PFSK-1 (cell line): ENCODE measurements around the gene PJA2.

Source experiments
- POLR2AphosphoS5 ChIP-seq: IDR thresholded peaks from 2 replicates; pipeline ENCODE4 v1.6.1; 2012; ENCODE audit warnings: low read depth, mild to moderate bottlenecking, control low read depth, low read length, moderate library complexity
- TAF1 ChIP-seq: IDR thresholded peaks from 2 replicates; pipeline ENCODE4 v1.6.1; 2012; ENCODE audit warnings: low read length, control low read depth, borderline replicate concordance; ENCODE audit not compliant: insufficient read depth

DNA sequence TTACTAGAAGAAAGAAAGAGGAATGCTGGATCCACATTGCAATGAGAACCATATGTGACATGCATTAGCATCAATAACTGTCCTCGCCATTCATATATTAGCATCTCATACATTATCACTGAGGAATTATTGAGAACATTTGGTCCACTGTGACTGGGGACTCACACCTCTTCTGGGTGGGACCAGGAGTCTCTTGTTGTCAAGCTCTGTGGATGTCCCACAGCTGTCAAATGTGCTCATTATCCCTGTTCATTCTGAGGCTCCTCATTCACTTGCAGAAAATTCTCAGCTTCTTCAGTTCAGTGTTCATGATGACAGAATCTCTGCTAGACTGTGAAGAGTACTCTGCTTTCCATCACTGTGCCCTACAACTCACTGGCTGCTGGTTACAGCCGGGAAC, 109.4 kb downstream of the PJA2 start:
- no peak for TF ChIP-seq POLR2AphosphoS5
- TF ChIP-seq TAF1: no peak
